GM18499 (cell line): ENCODE measurements around the gene ORM2.

Source experiments
- ATAC-seq: cut with Tn5 transposase; IDR thresholded peaks from one replicate; pipeline ENCODE4 v1.9.1; 2021; ENCODE audit warnings: moderate number of reproducible peaks; ENCODE audit not compliant: insufficient read depth, unreplicated experiment

ORM2 gene

GRCh38 chr9:114346146-114346545 is 16.5 kb downstream of the ORM2 start:
- ATAC-seq = no peak

DNA sequence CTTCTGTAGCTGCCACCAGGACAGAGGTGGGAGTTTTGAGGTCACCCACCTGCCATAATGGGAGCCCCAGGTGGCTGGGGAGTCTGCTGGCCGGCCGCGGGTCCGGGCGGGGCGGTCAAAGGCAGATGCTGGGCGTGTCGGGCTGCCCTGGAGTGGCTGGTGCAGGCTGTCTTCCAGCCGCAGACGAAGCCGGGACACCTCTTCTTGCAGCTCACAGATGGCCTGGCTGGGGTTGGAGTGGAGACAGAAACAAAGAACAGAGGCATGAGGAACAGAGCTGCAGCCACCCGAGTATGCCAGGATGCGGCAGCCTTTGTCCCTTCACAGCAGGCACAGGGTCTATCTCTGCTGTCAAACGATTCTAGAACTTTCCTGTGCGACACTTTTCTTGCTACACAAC is 18.0 kb downstream of the ORM2 start:
- no peak for ATAC-seq

DNA sequence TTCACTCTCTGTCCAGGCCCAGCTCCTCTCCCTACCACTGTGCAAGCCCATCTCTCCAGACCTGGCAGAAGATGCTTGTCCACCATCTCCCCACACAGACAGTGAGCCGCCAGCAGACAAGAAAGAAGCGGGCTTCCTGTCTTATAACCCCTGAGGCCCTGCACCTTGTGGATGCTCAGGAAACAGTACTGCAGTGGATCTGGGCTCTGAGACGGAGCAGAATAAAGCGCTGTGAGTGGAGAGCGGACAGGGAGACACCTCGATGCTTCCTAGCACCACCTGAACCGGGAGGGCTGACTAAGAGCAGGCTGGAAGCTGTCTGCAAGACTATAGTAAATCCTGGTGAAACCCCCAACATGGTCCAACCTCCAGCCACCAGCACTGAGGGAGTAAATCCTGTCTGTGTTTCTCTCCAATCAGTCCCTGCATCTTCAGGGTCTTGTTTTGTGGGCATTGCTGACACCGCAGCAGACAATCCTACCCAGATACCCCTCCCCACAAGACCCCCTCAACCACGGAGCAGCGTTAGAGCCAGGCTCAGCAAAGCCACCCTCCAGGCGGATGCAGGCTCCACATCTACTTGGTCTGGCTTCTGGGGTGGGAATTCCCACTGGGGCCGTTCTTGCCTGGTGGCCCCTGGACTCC is 18.7 kb downstream of the ORM2 start:
- ATAC-seq = no peak

GRCh38 chr9:114348906-114349482 is 19.3 kb downstream of the ORM2 start:
- peak; percentile 83 for ATAC-seq

GRCh38 chr9:114349713-114350480 is 20.2 kb downstream of the ORM2 start:
- ATAC-seq = no peak

GRCh38 chr9:114350636-114351401 is 21.1 kb downstream of the ORM2 start:
- no peak for ATAC-seq

DNA sequence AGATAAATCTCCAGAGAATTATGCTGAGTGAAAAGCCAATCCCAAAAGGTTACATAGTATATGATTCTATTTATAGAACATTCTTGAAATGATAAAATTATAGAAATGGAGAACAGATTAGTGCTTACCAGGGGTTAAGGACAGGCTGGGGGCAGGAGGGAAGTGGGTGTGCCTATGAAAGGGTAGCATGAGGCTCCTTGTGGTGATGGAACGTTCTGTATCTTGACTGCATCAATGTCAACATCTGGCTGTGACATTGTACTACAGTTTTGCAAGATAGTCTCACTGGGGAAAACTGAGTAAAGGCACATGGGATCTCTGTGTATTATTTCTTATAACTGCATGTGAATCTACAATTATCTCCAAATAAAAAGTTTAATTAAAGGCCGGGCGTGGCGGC is 22.3 kb downstream of the ORM2 start:
- no peak for ATAC-seq

- ATAC-seq = no peak
Measured at GRCh38 chr9:114355821-114356220, 26.2 kb downstream of the ORM2 start.

DNA sequence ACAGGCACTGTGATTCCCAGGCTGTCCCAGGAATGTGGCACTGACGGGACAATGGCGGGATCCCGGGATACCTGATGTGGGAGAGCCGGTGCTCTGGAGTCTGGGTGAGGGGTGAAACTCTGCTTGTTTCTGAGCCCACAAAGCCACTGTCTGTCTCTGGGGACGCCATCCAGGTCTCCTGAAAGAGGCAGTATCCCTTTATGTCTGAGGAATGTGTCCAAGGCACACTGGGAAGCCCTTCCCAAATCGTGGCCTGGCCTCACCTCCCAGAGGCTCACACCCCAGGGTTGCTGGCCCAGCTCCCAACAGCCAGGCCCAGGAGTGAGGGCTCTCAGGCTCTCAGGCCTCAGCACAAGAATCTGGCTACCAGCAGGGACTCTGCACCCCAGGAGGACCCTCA is 27.1 kb downstream of the ORM2 start:
- ATAC-seq = no peak

DNA sequence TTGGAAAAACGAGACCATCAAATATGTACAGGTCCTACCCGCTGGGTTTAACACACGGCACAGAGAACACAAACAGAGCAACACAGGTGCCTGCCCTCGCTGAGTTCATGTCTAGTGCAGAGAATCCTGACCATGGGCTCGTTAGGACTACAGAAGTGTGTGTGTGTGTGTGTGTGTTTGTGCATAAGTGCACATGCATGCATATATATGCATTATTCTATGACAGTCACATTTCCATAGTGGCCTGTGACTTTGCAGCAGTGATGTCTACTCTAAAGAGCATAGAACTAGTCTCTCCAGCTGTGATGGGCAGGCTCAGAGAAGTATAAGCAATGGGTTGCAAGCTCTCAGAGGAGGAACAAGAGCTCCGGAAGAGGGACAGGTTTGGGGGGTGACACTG is 27.7 kb downstream of the ORM2 start:
- ATAC-seq = no peak

DNA sequence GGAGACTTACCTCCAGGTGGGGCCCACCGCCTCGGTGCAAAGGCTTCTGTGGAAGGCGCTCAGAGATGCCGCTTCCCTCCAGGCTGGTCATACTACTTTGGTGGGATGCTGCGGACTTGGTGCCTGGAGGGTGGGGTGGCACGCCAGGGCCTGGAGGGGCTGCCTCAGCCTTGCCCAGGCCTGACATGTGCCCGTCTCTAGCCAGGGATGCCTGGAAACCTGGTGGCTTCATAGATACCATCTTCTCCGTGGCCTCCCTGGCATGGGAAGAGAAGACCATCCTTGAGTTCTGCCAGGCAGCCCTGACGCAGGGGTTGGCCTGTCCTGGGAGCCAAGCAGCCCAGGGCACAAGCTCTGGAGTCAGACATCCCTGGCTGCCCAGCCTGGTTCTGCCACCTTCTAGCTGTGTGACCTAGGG is 28.3 kb downstream of the ORM2 start:
- no peak for ATAC-seq

GRCh38 chr9:114359801-114360200 is 30.1 kb downstream of the ORM2 start:
- ATAC-seq = no peak

- no peak for ATAC-seq
Measured at GRCh38 chr9:114361542-114361941, 31.9 kb downstream of the ORM2 start.

GRCh38 chr9:114362394-114362793 is 32.7 kb downstream of the ORM2 start:
- ATAC-seq = no peak

GRCh38 chr9:114363424-114363823 is 33.8 kb downstream of the ORM2 start:
- ATAC-seq = no peak

DNA sequence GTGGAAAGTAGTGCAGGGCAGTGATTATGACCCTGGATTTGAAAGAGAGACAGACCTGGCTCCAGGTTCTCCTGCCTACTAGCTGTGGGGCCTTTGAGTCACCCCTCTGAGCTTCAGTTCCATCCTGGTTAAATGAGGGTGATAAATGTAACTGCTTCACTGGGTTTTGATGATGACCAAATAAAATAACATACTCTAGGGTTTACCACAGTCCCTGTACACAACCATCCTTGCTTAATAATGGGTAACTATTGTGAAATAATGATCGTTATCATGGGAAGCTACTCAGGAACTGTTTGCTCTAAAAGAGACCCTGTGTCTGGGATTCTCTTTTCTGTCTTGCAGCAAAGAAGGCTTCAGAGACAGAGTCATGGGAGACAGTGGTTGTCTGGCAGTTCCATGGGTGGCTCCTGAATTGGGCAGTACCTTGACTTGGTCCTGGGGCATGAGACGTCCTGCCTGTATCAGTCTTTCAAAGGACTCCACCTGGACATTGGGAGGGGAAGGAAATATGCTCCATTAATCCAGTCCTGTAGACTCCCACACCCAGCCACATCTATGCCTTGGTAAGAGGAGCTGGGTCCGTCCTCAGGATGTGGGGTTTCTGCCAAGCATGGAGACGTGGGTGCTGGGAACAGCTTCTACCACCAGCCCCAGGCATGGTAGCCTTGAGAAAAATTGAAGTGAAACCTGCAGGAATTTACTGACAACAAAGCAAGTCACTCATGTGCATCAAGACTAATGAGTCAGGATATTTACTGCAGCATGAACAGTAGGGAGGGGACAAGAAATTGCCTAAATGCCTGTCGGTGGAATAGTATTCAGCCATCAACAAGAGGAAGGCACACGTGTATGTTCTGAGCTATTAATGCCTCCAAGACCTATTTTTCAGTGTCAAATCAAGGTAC is 34.7 kb downstream of the ORM2 start:
- ATAC-seq = no peak

DNA sequence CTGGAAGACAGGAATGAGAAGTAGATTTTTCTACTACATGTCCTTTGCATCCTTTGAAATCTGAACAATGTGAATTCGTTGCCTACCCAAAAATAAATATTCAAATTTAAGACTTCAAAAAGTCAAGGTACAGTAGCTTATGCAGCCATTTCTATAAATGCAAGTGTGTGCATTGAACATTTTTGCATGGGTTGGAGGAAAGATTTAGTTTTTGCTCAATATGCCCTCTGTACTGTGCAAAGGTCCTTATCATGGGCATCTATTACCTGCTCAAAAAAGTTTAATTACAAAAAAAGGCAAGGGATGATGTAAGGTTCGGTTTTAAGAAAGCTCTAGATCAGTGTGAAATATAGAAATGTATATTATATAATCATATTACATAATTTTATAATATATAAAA is 35.5 kb downstream of the ORM2 start:
- no peak for ATAC-seq

GRCh38 chr9:114366334-114367128 is 36.9 kb downstream of the ORM2 start:
- no peak for ATAC-seq

GRCh38 chr9:114367366-114367765 is 37.7 kb downstream of the ORM2 start:
- no peak for ATAC-seq
